Esophagus (tissue), 2 donors: Measurements from ENCODE around the gene DIAPH1. TPM values are rescaled to one million over a fixed set of nuclear protein-coding genes. Genes with fewer than 3 reads are reported as not detected.
"Not testable (repeated sequence)": the region's sequence is repeated elsewhere in the genome, so short reads cannot be mapped to it uniquely, and the experiment has no call there.

ENCODE experiments used
- H3K27ac ChIP-seq, 2 donors: one replicate each; pipeline ENCODE4 v1.5.1; 2013; ENCODE audit warnings: low read depth in 2 of 2, mild to moderate bottlenecking in 2 of 2, inconsistent platforms in 1 of 2, low read length in 1 of 2, moderate library complexity in 1 of 2
- H3K27me3 ChIP-seq, 2 donors: one replicate each; pipeline ENCODE4 v1.6.1; 2013; ENCODE audit warnings: low read length in 2 of 2, control low read depth in 1 of 2, mild to moderate bottlenecking in 1 of 2; ENCODE audit not compliant: insufficient read depth in 2 of 2, control insufficient read depth in 1 of 2
- H3K36me3 ChIP-seq, 2 donors: one replicate each; pipeline ENCODE4 v1.6.1; 2013; ENCODE audit warnings: low read length in 1 of 2; ENCODE audit not compliant: control insufficient read depth in 2 of 2, insufficient read depth in 2 of 2
- H3K4me1 ChIP-seq, 2 donors: one replicate each; pipeline ENCODE4 v1.6.1; 2013; ENCODE audit warnings: low read length in 1 of 2; ENCODE audit not compliant: control insufficient read depth in 2 of 2, insufficient read depth in 2 of 2
- H3K4me3 ChIP-seq, 2 donors: one replicate each; pipeline ENCODE4 v1.5.1; 2013; ENCODE audit warnings: low read length in 2 of 2, mild to moderate bottlenecking in 2 of 2, low read depth in 1 of 2, moderate library complexity in 1 of 2
- H3K9me3 ChIP-seq, 2 donors: one replicate each; pipeline ENCODE4 v1.6.1; 2013; ENCODE audit warnings: mild to moderate bottlenecking in 2 of 2, low read depth in 1 of 2, low read length in 1 of 2, moderate library complexity in 1 of 2; ENCODE audit not compliant: control insufficient read depth in 2 of 2, insufficient read depth in 1 of 2
- WGBS, 2 donors: extraction: QIAGEN DNeasy Blood & Tissue Kit; methylation state at CpG; one replicate each; pipeline ENCODE4 v1.1.7; 2013; 5-methylcytosine and 5-hydroxymethylcytosine counted together
- polyA plus RNA-seq, 2 donors: library from polyadenylated mRNA; stranded (reverse); fragments of 200-250 nt; gene quantifications; one replicate each; pipeline ENCODE4 v1.2.3, GENCODE V29; 2013
- donor health status: healthy with polysubstance abuse.
- donor health status: Bipolar disorder and iron deficiency.

The DIAPH1 gene
- polyA plus RNA-seq, 2 donors: 84.2 to 84.5 TPM

GRCh38 chr5:141617128-141617527 lies 1.7 kb downstream of the DIAPH1 start:
- peak overlapping the region in 1 of 2 donors; percentile 97 for H3K27ac ChIP-seq
- H3K4me3 ChIP-seq: peak overlapping the region in 1 of 2 donors; percentile 87
- no peaks in the 10 kb centered on the region for H3K9me3 ChIP-seq
- H3K27me3 ChIP-seq: no peaks in the 10 kb centered on the region
- peaks cover 4% of the 10 kb centered on the region in 2 donors for H3K36me3 ChIP-seq
- 42 to 45% methylated on average over 2 of the region's 2 CpGs for whole genome bisulfite sequencing, 2 donors
- no peaks in the 10 kb centered on the region for H3K4me1 ChIP-seq

GRCh38 chr5:141615991-141616720 lies 2.6 kb downstream of the DIAPH1 start:
- H3K36me3 ChIP-seq: peaks cover under 1 to 4% of the 10 kb centered on the region in 2 donors
- no peak overlapping the region for H3K27ac ChIP-seq
- WGBS, 2 donors: 58 to 63% methylated on average over 9 of the region's 9 CpGs
- H3K4me1 ChIP-seq: no peaks in the 10 kb centered on the region
- peak overlapping the region in 1 of 2 donors; percentile 87 for H3K4me3 ChIP-seq
- H3K27me3 ChIP-seq: no peaks in the 10 kb centered on the region
- H3K9me3 ChIP-seq: no peaks in the 10 kb centered on the region

GRCh38 chr5:141613344-141613743 lies 5.5 kb downstream of the DIAPH1 start:
- Histone ChIP-seq H3K27me3 (no peaks in the 10 kb centered on the region), H3K36me3 (no peaks in the 10 kb centered on the region), H3K4me3 (no peak overlapping the region), H3K27ac (no peak overlapping the region), H3K4me1 (no peaks in the 10 kb centered on the region), H3K9me3 (no peaks in the 10 kb centered on the region)

GRCh38 chr5:141611289-141611688 lies 7.5 kb downstream of the DIAPH1 start:
- H3K9me3 ChIP-seq: no peaks in the 10 kb centered on the region
- no peaks in the 10 kb centered on the region for H3K27me3 ChIP-seq
- 75 to 83% methylated on average over 3 of the region's 3 CpGs for WGBS, 2 donors
- no peak overlapping the region for H3K4me3 ChIP-seq
- no peaks in the 10 kb centered on the region for H3K36me3 ChIP-seq
- H3K27ac ChIP-seq: no peak overlapping the region
- H3K4me1 ChIP-seq: no peaks in the 10 kb centered on the region

- not testable (repeated sequence) for H3K4me1 ChIP-seq, H3K9me3 ChIP-seq, H3K27me3 ChIP-seq, H3K36me3 ChIP-seq, H3K4me3 ChIP-seq, H3K27ac ChIP-seq
- 95 to 98% methylated on average over 7 of the region's 7 CpGs for WGBS, 2 donors
Measured at GRCh38 chr5:141609921-141610320, 8.9 kb downstream of the DIAPH1 start.

GRCh38 chr5:141609044-141609443 lies 9.8 kb downstream of the DIAPH1 start:
- Histone ChIP-seq H3K9me3 (no peaks in the 10 kb centered on the region), H3K4me1 (no peaks in the 10 kb centered on the region), H3K4me3 (no peak overlapping the region), H3K27ac (no peak overlapping the region), H3K27me3 (no peaks in the 10 kb centered on the region), H3K36me3 (no peaks in the 10 kb centered on the region)
- WGBS, 2 donors: 78 to 93% methylated on average over 3 of the region's 3 CpGs

GRCh38 chr5:141608557-141608956 lies 10.2 kb downstream of the DIAPH1 start:
- H3K36me3 ChIP-seq: no peaks in the 10 kb centered on the region
- no peak overlapping the region for H3K4me3 ChIP-seq
- H3K9me3 ChIP-seq: no peaks in the 10 kb centered on the region
- no peak overlapping the region for H3K27ac ChIP-seq
- H3K27me3 ChIP-seq: no peaks in the 10 kb centered on the region
- 56 to 74% methylated on average over 1 of the region's 1 CpG for WGBS, 2 donors
- no peaks in the 10 kb centered on the region for H3K4me1 ChIP-seq

- Histone ChIP-seq H3K27me3 (no peaks in the 10 kb centered on the region), H3K9me3 (no peaks in the 10 kb centered on the region), H3K27ac (no peak overlapping the region), H3K36me3 (no peaks in the 10 kb centered on the region), H3K4me1 (no peaks in the 10 kb centered on the region), H3K4me3 (no peak overlapping the region)
- 86% methylated on average over 2 of the region's 2 CpGs for WGBS, 2 donors
Measured at GRCh38 chr5:141608046-141608445, 10.8 kb downstream of the DIAPH1 start.

- H3K4me1 ChIP-seq: no peaks in the 10 kb centered on the region
- H3K27ac ChIP-seq: peak overlapping the region; percentile 42 to 80
- no peak overlapping the region for H3K4me3 ChIP-seq
- no peaks in the 10 kb centered on the region for H3K9me3 ChIP-seq
- WGBS, 2 donors: 59 to 71% methylated on average over 6 of the region's 6 CpGs
- H3K36me3 ChIP-seq: no peaks in the 10 kb centered on the region
- no peaks in the 10 kb centered on the region for H3K27me3 ChIP-seq
Measured at GRCh38 chr5:141605523-141606277, 13.1 kb downstream of the DIAPH1 start.
